ENCODE data around the gene POLE.

POLE gene

GRCh38 chr12:132675757-132676432, 11.2 kb downstream of the POLE start:
- no peak for DNase-seq (ENCODE audit: low spot score)

- DNase-seq (ENCODE audit: low spot score), result no peak
Observed at GRCh38 chr12:132674561-132674960, 12.6 kb downstream of the POLE start.

GRCh38 chr12:132673288-132674179, 13.6 kb downstream of the POLE start:
- DNase-seq (ENCODE audit: low spot score), result no peak

DNA sequence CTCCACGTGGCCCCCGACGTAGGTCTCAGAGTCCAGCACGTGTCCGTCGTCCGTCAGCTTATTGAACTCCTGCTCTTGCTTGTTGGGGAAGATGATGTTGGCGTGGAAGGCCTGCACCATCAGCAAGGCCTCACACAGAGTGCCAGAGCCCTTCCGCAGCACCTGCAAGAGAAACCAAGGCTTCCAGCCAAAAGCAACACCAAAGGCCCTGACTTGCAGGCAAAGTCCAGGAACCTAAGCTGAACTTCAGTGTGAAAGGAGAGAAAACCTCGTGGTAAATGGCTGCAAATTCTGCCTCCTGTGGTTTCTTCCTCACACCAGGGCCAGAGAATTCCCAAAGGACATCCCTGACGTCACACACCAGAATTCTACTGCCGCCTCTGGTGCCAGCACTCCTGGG, 14.5 kb downstream of the POLE start:
- no peak for DNase-seq (ENCODE audit: low spot score)

- no peak for DNase-seq (ENCODE audit: low spot score)
Observed at GRCh38 chr12:132672116-132672515, 15.0 kb downstream of the POLE start.

DNA sequence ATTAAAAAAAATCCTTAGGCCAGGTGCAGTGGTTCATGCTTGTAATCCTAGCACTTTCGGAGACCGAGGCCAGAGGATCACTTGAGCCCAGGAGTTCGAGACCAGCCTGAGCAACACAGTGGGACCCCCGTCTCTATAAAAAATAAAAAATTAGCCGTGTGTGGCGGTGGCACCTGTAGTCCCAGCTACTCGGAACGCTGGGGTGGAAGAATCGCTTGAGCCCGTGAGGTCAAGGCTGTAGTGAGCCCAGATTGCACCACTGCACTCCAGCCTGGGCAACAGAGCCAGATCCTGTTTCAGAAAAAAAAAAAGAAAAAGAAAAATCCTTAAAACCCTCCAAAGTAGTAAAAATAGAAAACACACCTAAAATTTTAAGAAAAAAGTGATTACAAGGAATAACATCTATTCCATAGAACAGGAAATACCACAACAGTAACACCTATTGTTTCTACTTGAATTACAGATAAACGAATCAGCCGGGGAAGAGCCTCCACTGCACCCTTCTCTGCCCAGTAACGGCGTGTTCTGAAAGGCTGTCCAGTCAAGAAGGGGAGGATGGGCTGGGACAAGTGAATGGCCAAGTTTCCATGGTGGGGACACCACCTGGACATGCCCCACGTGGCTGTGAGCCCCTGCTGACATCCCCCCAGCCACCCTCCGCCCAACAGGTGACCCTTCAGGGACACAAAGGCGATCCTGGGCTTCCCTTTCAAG, 17.8 kb downstream of the POLE start:
- no peak for DNase-seq (ENCODE audit: low spot score)

- no peak for DNase-seq (ENCODE audit: low spot score)
Observed at GRCh38 chr12:132668191-132669088, 18.7 kb downstream of the POLE start.

DNA sequence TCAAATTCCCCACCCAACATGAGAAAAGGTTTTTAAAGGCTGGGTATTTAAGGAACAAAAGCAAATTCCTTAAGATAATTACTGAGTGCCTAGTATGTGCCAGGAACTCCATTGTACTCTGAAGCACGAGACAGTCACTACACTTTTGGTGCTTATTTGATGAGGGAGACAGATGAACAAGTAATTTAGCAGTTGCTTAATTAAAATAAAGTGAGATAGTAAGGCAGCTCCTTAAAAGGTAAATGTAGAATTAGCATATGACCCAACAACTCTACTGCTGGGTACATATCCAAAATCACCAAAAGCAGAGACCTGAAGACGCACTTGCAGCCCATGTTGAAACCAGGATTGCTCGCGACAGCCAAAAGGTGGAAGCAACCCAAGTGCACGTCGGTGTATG, 21.3 kb downstream of the POLE start:
- DNase-seq (ENCODE audit: low spot score), result no peak

- DNase-seq (ENCODE audit: low spot score), result no peak
Observed at GRCh38 chr12:132665149-132665491, 22.0 kb downstream of the POLE start.

- DNase-seq (ENCODE audit: low spot score), result no peak
Observed at GRCh38 chr12:132664206-132665148, 22.7 kb downstream of the POLE start.

GRCh38 chr12:132662901-132663755, 24.0 kb downstream of the POLE start:
- no peak for DNase-seq (ENCODE audit: low spot score)

DNA sequence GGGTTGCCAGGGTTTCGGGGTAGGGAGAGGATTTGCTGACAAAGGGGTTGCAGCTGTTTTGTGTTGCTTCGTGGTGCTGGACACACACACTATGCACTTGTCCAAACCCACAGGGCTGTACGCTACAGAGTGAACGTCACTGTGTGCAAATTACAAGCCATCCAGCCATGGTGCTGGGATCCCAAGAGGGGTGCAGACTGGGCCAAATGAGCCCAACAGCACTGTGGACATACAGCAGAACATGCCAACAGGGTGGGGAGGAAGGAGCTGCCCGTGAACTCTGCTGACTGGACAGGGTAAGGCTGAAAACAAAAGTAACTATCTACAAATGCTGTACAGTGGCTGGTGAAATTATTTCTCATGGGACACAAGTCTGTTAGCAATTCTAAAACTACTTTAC, 25.2 kb downstream of the POLE start:
- DNase-seq (ENCODE audit: low spot score), result no peak

DNA sequence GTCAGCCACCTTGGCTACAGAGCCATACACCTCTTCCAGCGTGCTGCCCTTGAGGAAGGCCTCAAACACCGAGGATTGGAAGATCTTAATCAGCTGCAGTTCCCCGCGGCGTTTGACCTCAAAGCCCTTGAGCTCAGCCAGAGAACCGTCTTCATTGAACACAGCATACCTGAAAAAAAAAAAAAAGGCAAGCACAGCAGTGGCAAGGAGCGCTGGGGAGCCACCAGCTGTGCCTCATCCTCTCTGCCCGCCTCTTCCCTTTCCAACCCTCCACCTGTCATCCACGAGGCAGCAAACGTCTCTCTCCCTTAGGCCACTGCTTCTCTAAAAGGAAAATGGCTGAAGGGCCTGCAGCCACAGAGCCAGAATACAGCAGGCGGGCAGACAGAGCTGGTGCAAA, 26.1 kb downstream of the POLE start:
- no peak for DNase-seq (ENCODE audit: low spot score)

DNA sequence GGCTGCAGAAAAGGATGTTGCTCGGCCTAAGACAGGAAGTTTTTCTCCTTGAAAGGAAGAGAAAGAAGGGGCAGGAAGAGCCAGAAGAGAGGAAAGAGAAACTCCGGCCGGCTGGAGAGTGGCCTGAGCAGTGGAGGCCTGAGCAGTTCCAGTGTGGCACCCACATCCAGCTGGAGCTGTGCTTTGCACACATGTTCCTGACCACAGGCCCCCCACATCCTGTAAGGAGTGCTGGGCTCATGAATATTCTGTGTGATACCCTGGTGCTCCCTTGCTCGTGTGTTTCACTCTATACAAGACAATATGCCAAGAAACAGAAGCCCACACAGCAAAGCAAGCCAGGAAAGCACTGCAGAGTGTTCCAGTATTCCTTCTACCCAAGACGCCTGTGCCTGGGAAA, 27.1 kb downstream of the POLE start:
- no peak for DNase-seq (ENCODE audit: low spot score)

GRCh38 chr12:132659146-132659545, 28.0 kb downstream of the POLE start:
- no peak for DNase-seq (ENCODE audit: low spot score)

- no peak for DNase-seq (ENCODE audit: low spot score)
Observed at GRCh38 chr12:132658149-132658894, 28.8 kb downstream of the POLE start.

DNA sequence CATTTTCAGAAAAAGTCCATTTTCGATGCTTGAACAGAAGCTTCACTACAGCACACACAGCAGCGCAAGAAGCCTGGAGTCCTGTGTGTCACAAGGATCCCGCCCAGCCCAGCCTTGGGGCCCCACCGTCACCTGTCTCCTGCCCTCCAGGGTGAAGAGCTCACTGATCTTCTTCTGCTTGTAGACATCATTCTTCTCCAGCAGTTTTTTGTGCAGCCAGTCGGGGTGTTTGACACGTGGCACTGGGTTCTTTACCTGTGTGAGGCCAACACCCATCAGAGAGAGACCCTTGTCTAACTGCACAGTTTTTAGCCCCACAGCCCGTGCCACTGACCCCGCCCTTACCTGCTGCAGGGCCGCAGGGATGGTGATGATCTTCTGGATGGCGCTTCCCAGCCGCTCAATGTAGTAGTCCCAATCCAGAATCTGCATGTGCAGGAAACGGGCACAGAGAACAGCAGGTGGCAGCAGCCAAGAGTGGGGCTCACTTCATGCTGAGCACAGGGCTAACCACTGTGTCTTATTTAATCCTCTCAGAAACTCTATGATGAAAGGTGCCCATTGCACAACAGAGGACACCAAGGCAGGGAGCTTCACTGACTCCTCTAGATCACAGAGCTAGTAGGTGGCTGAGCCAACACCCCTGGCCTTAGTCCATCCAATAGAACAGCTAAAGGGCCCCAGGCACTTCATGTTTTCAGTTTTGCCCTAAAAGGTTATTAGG, 30.0 kb downstream of the POLE start:
- no peak for DNase-seq (ENCODE audit: low spot score)

- no peak for DNase-seq (ENCODE audit: low spot score)
Observed at GRCh38 chr12:132653567-132654290, 33.4 kb downstream of the POLE start.
